HepG2 (cell line): ENCODE results near the gene HOXB6. TPM values are rescaled to one million over a fixed set of nuclear protein-coding genes. Genes with fewer than 3 reads are reported as not detected.

Source experiments
- ATAC-seq: fragments of 200-7000 bp; cut with Tn5 transposase; 3 replicates; pipeline ENCODE4 v1.9.1; 2020; ENCODE audit warnings: mild to moderate bottlenecking, moderate library complexity
- BruUV-seq: library from RNA; stranded (reverse); fragments of 400-500 nt; replicated peaks from 2 replicates; lab custom pipeline; 2021; lab: Mats Ljungman, UMichigan
- CTCF ChIA-PET: fragments of 300-600 bp; formaldehyde crosslinking; extraction: SDS; loops from one replicate; lab custom pipeline; 2021; ENCODE audit warnings: low total read pairs, inconsistent platforms, low intra/inter-chr PET ratio; lab: Yijun Ruan, JAX
- POLR2A ChIA-PET: fragments of 350-600 bp; sonication (Branson Sonifier 250); formaldehyde crosslinking; loops from one replicate; lab custom pipeline; 2020; ENCODE audit warnings: antibody characterized with exemption, inconsistent platforms; lab: Yijun Ruan, JAX
- DNase-seq: peaks from one replicate; pipeline ENCODE4 v3.0.0-alpha.2; 2015; ENCODE audit warnings: low spot score
- FAIRE-seq: peaks from 3 replicates; lab custom pipeline; 2011; peaks lifted over from hg19 to GRCh38; lab: Jason Lieb, UNC
- H2AFZ ChIP-seq: one replicate; pipeline ENCODE4 v1.6.1; 2011; ENCODE audit warnings: low read length, inconsistent platforms
- H3K27ac ChIP-seq: fragments of 300-600 bp; 3 replicates; pipeline ENCODE4 v1.8.0; 2011; ENCODE audit warnings: mixed run types, mild to moderate bottlenecking, mixed read lengths, low read length, inconsistent platforms; ENCODE audit not compliant: insufficient read depth; ENCODE audit errors: extremely low read length
- H3K27me3 ChIP-seq, 2 experiments: fragments of 200-600 bp in 1 of 2; 2 replicates in 1 of 2; 3 replicates in 1 of 2; pipeline versions ENCODE4 v1.6.0 to v1.8.0; 2011; ENCODE audit warnings: low read length in 2 of 2, mild to moderate bottlenecking in 2 of 2, moderate library complexity in 2 of 2, inconsistent platforms in 1 of 2; ENCODE audit not compliant: insufficient read depth in 2 of 2, control insufficient read depth in 1 of 2
- H3K36me3 ChIP-seq, 2 experiments: fragments of 200-600 bp in 1 of 2; replicated peaks in 1 of 2; 2 replicates in 1 of 2; 3 replicates in 1 of 2; pipeline versions ENCODE4 v1.5.1 to v1.8.0; 2011; ENCODE audit warnings: low read length in 2 of 2, inconsistent platforms in 1 of 2; ENCODE audit not compliant: insufficient read depth in 2 of 2, control insufficient read depth in 1 of 2
- H3K4me1 ChIP-seq: 2 replicates; pipeline ENCODE4 v1.5.1; 2012; ENCODE audit warnings: low read length, inconsistent platforms; ENCODE audit not compliant: insufficient read depth
- H3K4me2 ChIP-seq: 2 replicates; pipeline ENCODE4 v1.6.0; 2011; ENCODE audit warnings: low read depth, low read length, inconsistent platforms
- H3K4me3 ChIP-seq, 3 experiments: fragments of 200-600 bp in 1 of 3; sonication (generic), shearing (Covaris generic) in 1 of 3; replicated peaks in 1 of 3; 2 replicates each; pipeline ENCODE4 v1.5.1; 2011 to 2016; ENCODE audit warnings: low read length in 3 of 3, inconsistent platforms in 2 of 3, low read depth in 2 of 3, mild to moderate bottlenecking in 2 of 3, control low read depth in 1 of 3, mixed read lengths in 1 of 3; ENCODE audit not compliant: insufficient read depth in 1 of 3
- H3K79me2 ChIP-seq: one replicate; pipeline ENCODE4 v1.6.1; 2011; ENCODE audit warnings: low read length, inconsistent platforms; ENCODE audit not compliant: insufficient read depth
- H3K9ac ChIP-seq: 2 replicates; pipeline ENCODE4 v1.6.0; 2011; ENCODE audit warnings: mild to moderate bottlenecking, low read depth, low read length, inconsistent platforms; ENCODE audit not compliant: insufficient read depth
- H3K9me3 ChIP-seq: 2 replicates; pipeline ENCODE4 v1.5.1; 2012; ENCODE audit warnings: mild to moderate bottlenecking, low read length
- H4K20me1 ChIP-seq: 2 replicates; pipeline ENCODE4 v1.6.0; 2011; ENCODE audit warnings: inconsistent platforms, mild to moderate bottlenecking, low read length, moderate library complexity; ENCODE audit not compliant: insufficient read depth
- AGO2 ChIP-seq: fragments of 200-400 bp; formaldehyde crosslinking; optimal IDR thresholded peaks from 2 replicates; pipeline ENCODE3; 2017; ENCODE audit warnings: mild to moderate bottlenecking, low read depth, low read length, moderate library complexity
- EZH2 ChIP-seq: conservative IDR thresholded peaks from 2 replicates; pipeline ENCODE4 v1.6.1; 2012; ENCODE audit warnings: mild to moderate bottlenecking, low read depth, low read length, moderate library complexity
- KDM2A ChIP-seq: sonication (generic); formaldehyde crosslinking; IDR thresholded peaks from 2 replicates; pipeline ENCODE4 v1.4.0; 2020; ENCODE audit warnings: low read depth, missing genetic modification reagents, borderline replicate concordance
- MZF1 ChIP-seq: sonication (generic); formaldehyde crosslinking; IDR thresholded peaks from 2 replicates; pipeline ENCODE4 v1.8.1; 2023; ENCODE audit warnings: mild to moderate bottlenecking, missing genetic modification reagents, borderline replicate concordance
- PAWR ChIP-seq: sonication (generic); formaldehyde crosslinking; IDR thresholded peaks from 2 replicates; pipeline ENCODE4 v1.4.0; 2020; ENCODE audit warnings: missing genetic modification reagents, mild to moderate bottlenecking, borderline replicate concordance
- THAP11 ChIP-seq: IDR thresholded peaks from 2 replicates; pipeline ENCODE4 v1.6.1; 2016; ENCODE audit warnings: missing biosample characterization, missing genetic modification reagents
- ZNF678 ChIP-seq: sonication (generic); formaldehyde crosslinking; IDR thresholded peaks from 2 replicates; pipeline ENCODE4 v1.4.0; 2020; ENCODE audit warnings: mild to moderate bottlenecking, missing genetic modification reagents
- ZNF747 ChIP-seq: sonication (generic); formaldehyde crosslinking; IDR thresholded peaks from 2 replicates; pipeline ENCODE4 v1.8.1; 2023; ENCODE audit warnings: missing genetic modification reagents, mild to moderate bottlenecking, borderline replicate concordance
- ZNF749 ChIP-seq: sonication (generic); formaldehyde crosslinking; IDR thresholded peaks from 2 replicates; pipeline ENCODE4 v1.8.0; 2022; ENCODE audit warnings: mild to moderate bottlenecking, missing genetic modification reagents, moderate library complexity, borderline replicate concordance
- WGBS: methylation state at CpG from one replicate; pipeline ENCODE4 v1.1.6; 2017; ENCODE audit warnings: low lambda C conversion rate; 5-methylcytosine and 5-hydroxymethylcytosine counted together
- in situ Hi-C: cut with HindIII; loops from 2 replicates; pipeline ENCODE4 v1.10.0; 2017; ENCODE audit warnings: low pct_unique_long_range_greater_than_20kb; ENCODE audit not compliant: extremely low pct_ligation_motif_present
- intact Hi-C: fragments of 100-400 bp; cut with micrococcal nuclease; formaldehyde crosslinking; loops from one replicate; pipeline ENCODE4 v1.10.0; 2022; ENCODE audit not compliant: unreplicated experiment
- polyA plus RNA-seq, 8 experiments: library from polyadenylated mRNA; depleted of rRNA in 3 of 8; stranded (reverse) in 7 of 8; unstranded in 1 of 8; fragments of >200 nt; fragmentation: Illumina TruSeq in 4 of 8; extraction: Trizol in 4 of 8; gene quantifications; 2 replicates each; pipeline versions ENCODE4 v1.2.1 to v1.2.3, GENCODE V29; 2011 to 2016; ENCODE audit warnings: low read depth in 4 of 8, missing spikeins in 1 of 8, mixed read lengths in 1 of 8; ENCODE audit not compliant: insufficient read depth in 1 of 8
- total RNA-seq, 5 experiments: library from RNA; depleted of rRNA; stranded (reverse); fragments of >200 nt; fragmentation: Illumina TruSeq; extraction: Trizol; gene quantifications; 2 replicates each; pipeline ENCODE4 v1.2.3, GENCODE V29; 2016; ENCODE audit warnings: low read depth in 1 of 5

HOXB6 gene
- total and polyA plus RNA-seq, 2 of the 13 experiments (the other 11 are each of a cell fraction or from before 2014, with no cell fraction given) = not detected

DNA sequence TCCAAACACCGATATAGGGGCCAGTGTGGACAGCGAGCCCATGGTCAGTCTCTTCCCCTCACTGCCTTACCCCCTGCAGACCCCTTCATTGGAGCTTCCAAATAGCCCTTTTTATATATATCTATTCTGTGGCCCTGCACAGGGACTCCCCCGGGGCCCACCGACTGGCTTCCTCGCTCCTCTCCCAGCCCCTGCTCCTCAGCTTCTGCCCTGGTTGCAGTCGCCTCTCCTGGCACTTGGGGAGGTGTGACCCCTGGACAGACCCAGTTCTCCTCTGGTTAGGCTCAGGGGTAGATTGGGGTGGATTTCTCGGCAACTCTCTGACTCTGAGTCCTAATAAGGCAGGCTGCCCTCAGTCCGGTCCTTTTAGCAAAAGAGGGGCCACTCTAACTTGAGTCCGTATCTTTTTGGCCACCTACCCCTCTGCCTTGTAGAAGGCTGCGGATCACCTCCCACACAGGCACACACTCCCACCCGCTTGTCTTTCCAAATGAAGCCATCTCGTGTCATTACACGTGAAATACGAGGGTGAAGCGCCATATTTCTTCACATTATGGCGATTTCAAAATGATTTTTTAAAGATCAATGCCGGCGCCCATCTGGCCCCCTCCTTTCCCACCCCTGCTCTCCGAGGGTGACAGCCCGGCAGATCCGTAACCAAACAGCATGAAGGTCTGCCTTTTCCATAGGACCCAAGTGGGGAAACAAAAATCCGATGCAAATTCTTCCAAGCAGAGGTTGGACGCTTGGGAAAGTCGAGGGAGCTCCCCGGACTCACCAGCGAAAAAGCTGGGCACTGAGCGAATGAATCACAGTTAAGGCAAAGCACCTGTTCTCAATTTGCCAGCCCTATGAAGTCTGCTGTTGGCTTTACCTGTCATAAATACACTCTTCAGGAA is 23.1 kb upstream of the HOXB6 start:
- no peak for DNase-seq
- no peak overlapping the region for H3K9ac ChIP-seq
- no peak for FAIRE-seq
- POLR2A ChIA-PET = no interaction called here
- H3K79me2 ChIP-seq = no peaks in the 10 kb centered on the region
- no peak overlapping the region for H3K27ac ChIP-seq
- H3K36me3 ChIP-seq = no peaks in the 10 kb centered on the region
- no peaks in the 10 kb centered on the region for H4K20me1 ChIP-seq
- BruUV-seq = no TSS peak
- in situ Hi-C loops = no loop called here
- H3K4me1 ChIP-seq = no peaks in the 10 kb centered on the region
- H2AFZ ChIP-seq = no peak overlapping the region
- ATAC-seq = no peak
- H3K9me3 ChIP-seq = no peaks in the 10 kb centered on the region
- H3K4me3 ChIP-seq = no peak overlapping the region
- H3K4me2 ChIP-seq = no peak overlapping the region
- no peak for TF ChIP-seq MZF1 (CRISPR knock-in tag)
- peak; percentile 57 for TF ChIP-seq EZH2
- no peak for TF ChIP-seq ZNF747 (CRISPR knock-in tag)
- TF ChIP-seq KDM2A (CRISPR knock-in tag) = no peak
- no peak for TF ChIP-seq ZNF749
- no peak for TF ChIP-seq ZNF678 (CRISPR knock-in tag)
- no peak for TF ChIP-seq AGO2
- TF ChIP-seq THAP11 = no peak
- no peak for TF ChIP-seq PAWR (CRISPR knock-in tag)
- WGBS = 6% methylated on average over 27 of the region's 27 CpGs
- intact Hi-C loops = no loop called here
- CTCF ChIA-PET = no interaction called here
- H3K27me3 ChIP-seq = peaks cover 38 to 97% of the 10 kb centered on the region in 2 experiments
